SK-N-MC (cell line): ENCODE results near the gene ATP13A4.

ENCODE experiments used
- EZH2 ChIP-seq: fragments of 200-600 bp; sonication (generic); IDR thresholded peaks from one replicate; pipeline ENCODE4 v1.6.1; 2017; ENCODE audit warnings: antibody characterized with exemption
- POLR2AphosphoS5 ChIP-seq: IDR thresholded peaks from 2 replicates; pipeline ENCODE4 v1.6.1; 2012; ENCODE audit warnings: mild to moderate bottlenecking, low read depth, low read length, borderline replicate concordance

DNA sequence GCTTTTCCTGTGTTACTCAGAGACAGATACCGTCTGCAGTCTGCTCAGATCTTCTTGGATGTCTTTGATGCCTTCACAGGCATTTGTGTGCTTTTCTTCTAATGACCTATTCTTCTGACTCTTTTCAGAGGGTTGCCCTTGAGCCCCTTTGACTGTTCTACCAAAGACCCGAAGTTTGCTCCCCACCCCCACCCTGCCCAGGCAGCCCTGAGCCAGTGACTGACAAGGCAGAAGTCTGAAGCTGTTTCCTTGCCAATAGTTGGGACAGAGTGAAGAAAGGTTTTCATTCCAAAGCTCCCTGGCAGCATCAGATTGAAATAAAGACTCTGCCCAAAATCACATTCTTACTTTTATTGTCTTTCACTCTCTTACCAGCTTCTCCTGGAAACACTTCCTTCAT is 167.1 kb downstream of the ATP13A4 start:
- TF ChIP-seq POLR2AphosphoS5 (no peak), EZH2 (no peak)
